Stimulated activated naive CD8-positive, alpha-beta T cell treated with anti-CD3 and anti-CD28 coated beads, Interleukin-15, Interleukin-2, amounts not matched to agents 100 U/mL and 50 U/mL, for 24 hours (primary cell): ENCODE data around the gene ANHX.
"Not testable (repeated sequence)": the region's sequence is repeated elsewhere in the genome, so short reads cannot be mapped to it uniquely, and the experiment has no call there.

Experiments used
- ATAC-seq: fragments of 150-1000 bp; cut with Tn5 transposase; one replicate; pipeline ENCODE4 v1.10.0; 2021
- DNase-seq: peaks from one replicate; pipeline ENCODE4 v3.0.0; 2021

The ANHX gene

DNA sequence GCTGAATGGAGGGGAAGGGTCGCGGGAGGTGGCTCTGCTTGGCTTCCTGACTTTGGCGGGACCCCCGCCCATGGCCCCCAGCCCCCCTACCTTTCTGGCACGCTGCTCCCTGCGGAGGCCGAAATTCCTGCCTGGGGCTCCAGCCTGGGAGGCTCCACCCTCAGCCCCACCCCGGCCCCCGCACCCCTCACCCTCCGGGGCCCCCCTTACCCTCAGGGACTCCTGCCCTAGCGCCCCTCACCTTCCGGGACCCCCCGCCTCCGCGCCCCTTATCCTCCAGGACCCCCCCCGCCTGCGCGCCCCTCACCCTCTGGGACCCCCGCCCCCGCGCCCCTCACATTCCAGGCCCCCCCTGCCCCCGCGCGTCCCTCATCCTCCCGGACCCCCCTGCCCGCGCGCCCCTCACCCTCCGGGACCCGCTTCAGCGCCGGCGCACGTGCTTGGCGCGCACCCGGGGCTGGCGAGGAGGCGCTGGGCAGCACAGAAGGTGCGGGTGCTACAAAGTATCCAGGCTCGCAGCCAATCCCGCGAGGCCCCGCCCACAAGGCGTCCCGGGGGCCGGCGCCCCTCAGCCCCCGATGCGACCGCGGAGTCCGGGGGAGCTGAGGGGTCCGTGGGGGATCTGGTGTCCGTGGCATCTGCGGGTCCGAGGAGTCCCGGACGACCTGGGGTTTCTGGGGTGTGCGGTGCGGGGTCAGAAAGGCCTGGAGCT is at the start of gene ANHX:
TSS of gene ANHX (minus strand) at position 477 of the 712 bp plus-strand sequence. CDS start 1,521 bp downstream, outside the sequence.
- ATAC-seq: no peak

DNA sequence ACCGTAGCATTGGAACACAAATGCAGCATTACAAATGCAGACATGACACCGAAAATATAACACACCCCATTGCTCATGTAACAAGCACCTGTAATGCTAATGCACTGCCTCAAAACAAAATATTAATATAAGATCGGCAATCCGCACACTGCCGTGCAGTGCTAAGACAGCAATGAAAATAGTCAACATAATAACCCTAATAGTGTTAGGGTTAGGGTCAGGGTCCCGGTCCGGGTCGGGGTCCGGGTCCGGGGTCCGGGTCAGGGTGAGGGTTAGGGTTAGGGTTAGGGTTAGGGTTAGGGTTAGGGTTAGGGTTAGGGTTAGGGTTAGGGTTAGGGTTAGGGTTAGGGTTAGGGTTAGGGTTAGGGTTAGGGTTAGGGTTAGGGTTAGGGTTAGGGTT is 29.0 kb upstream of the ANHX start:
- DNase-seq, ATAC-seq: not testable (repeated sequence)

More for the DNA sequence above, at the start of gene ANHX:
- DNase-seq: no peak

DNA sequence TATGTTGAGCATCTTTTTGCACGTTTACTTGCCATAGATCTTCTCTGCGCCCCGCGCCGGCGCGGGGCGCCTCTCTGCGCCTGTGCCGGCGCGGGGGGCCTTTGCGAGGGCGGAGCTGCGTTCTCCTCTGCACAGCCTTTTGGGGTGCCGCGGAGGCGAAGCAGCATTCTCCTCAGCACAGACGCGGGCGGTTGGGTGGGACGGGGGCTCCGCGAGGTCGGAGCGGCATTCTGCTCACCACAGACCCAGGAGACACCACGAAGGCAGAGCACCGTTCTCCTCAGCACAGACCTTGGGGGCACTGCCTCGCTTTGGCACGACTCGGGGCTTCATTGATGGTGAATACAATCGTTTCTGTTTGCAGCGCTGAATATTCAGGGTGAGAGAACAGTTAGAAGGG is 28.5 kb upstream of the ANHX start:
- DNase-seq (no peak), ATAC-seq (no peak)

DNA sequence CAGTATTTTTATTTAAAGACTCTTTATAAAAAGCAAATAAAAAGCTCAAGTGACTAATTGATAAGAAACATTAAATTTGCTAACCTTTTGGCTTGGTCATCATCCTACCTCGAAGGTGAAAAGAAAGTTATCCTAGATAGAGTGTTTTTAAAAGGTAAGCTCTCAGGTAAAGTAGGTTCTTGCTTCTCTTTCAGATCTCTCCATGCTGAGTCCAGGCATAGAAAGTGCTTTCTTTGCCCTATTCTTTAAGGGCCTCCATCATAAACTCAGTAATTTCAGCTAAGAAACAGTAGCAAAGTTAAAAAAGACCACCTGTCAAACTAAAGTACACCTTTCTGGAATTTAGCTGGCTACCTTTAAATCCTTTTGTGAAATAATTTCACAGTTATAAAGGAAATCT is 20.6 kb upstream of the ANHX start:
- no peak for DNase-seq
- ATAC-seq: no peak

DNA sequence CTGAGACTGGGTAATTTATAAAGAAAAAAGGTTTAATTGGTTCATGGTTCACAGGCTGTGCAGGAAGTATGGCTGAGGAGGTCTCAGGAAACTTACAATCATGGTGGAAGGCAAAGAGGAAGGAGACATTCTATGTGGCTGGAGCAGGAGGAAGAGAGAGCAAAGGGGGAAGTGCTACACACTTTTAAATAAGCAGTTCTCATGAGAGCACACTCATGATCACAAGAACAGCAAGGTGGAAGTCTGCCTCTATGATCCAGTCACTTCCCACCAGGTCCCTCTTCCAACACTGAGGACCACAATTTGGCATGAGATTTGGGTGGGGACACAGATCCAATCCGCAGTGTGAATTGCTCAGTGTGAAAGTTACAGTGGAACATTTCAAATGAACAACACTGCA is 20.2 kb upstream of the ANHX start:
- not testable (repeated sequence) for DNase-seq, ATAC-seq

DNA sequence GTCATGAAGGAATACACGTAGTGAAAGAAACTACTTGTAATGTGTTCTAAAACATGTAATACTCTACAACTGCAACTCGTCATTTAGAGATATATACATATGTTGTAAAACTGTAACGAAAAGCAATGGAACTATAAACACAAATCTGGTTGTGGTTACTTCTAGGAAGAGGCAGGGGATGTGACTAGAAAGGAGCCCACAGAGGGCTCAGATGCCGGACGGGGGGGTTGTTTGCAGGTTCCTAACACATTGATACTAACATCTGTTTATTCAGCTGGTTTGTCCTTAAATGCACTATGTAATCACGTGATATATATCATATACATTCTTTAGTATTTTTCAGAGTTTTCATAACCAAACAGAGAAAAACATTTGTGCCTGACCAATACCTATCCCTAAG is 16.1 kb upstream of the ANHX start:
- no peak for ATAC-seq

DNA sequence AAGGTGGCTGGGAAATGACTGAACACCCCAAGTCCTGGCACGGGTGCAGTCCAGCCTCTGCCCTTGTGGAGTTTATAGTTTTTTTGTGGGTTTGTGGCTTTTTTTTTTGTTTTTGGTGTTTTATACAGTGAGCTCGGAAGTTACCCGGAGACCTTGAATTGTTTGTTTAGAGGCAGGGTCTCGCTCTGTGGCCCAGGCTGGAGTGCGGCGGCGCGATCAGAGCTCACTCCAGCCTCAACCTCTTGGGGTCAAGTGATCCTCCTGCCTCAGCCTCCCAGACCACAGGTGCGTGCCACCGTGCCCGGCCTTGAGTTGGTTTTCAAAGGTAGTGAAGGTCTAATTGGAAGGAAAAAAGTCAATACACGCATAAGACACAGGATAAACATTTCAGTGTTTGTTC is 879 bp upstream of the ANHX start:
- ATAC-seq (no peak), DNase-seq (no peak)

More for the DNA sequence above, 16.1 kb upstream of the ANHX start:
- DNase-seq: no peak

DNA sequence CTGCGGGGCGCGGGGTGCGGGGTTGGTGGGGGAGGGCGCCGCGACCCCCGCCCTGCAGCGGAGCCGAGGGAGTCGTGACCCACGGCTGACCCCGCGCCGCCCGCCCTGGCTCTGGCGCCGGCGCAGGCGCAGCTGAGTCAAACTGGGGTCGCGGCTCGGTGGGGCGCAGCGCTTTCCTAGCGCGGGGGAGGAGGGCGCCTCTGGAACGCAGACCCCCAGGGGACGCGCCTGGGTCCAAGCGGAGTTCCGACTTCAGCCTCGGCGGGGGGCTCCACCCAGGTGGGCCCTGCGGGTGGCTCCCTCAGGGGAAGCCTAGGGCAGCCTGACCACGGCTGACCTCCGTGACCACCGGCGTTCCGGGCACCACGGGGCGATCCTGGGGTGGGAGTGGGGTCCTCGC is 467 bp upstream of the ANHX start:
- DNase-seq: no peak
- ATAC-seq: no peak

DNA sequence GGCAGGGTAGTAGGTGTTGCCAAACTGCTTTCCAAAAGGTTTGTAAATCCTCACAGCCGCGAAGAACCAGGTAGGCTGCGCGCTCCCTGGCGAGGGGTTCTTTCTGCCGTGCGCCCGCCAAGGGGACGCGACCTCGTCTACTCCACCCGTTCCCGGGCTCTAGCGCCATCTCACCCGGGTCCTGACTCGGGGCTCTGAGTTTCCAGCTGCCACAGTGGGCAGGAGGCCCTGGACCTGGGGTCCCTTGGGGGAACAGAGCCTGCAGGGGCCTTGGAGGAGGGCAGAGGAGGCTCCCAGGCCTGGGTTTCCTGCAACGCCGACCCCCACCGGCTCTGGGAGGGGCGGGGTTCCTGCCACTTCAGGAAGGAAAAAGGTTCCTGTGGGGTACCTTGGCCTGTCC is 706 bp downstream of the ANHX start:
- ATAC-seq: no peak

DNA sequence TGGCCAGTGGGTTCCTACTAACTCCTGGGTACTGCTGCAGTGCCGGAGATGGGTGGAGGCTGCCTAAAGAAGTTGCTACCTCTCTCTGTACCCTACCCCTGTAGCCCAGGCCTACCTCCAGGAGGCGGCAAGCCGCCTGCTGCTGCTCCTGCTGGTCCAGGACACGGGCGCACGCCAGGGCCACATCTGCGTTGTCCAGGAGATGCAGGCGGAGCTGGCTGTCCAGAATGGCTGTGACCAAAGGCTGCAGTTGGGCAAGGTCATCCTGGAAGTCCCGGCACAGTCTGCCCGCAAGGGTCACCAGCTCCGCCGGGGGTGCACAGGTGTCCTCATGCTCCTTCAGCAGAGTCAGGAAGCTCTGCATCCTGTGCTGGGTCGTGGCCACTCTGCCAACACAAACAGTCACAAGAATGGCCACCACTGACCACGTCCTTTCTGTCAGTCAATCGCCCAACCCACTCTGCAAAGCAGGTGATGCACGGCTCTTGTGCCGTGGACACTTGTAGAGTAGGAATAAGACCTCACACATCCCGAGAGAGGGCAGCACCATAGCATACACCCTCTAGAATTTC is 1.6 kb downstream of the ANHX start:
- ATAC-seq (no peak), DNase-seq (no peak)

More for the DNA sequence above, 706 bp downstream of the ANHX start:
- DNase-seq: no peak

DNA sequence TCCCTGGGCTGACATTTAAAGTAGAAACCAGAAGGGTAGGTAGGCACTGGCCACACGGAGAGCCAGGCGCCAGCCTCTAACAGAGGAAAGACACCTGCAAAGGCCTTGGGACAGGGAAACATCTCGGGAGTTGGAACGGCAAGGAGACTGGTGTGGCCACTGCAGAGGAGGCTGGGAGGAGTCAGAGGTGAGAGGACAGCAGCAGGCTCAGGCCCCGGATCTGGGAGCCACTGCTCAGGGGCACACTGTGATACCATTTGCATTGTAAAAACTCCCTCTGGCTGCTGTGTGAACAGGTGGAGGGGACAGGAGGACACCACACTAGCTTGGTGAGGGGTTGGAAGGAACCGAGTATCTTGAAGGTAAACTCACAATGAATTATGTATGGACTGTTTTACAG is 2.7 kb downstream of the ANHX start:
- ATAC-seq: no peak
- no peak for DNase-seq

DNA sequence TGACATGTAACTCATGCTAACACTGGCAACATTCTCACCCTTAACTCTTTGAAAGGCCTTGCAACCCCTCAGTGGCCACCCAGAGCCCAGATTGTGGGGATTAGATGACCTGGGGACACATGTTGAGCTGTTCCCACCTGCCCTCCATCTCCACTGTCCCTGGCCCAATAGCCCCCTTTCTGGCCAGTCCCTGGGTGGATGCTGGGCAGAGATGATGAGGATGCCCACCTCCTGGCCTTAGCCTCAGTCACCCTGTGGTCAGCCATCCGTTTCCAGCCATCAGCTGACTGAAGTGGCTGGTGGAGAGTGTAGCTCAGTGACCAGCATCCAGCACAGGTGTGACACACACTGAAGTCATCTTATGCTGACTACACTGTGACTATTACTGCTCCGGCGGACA is 4.7 kb downstream of the ANHX start:
- ATAC-seq (no peak), DNase-seq (no peak)

DNA sequence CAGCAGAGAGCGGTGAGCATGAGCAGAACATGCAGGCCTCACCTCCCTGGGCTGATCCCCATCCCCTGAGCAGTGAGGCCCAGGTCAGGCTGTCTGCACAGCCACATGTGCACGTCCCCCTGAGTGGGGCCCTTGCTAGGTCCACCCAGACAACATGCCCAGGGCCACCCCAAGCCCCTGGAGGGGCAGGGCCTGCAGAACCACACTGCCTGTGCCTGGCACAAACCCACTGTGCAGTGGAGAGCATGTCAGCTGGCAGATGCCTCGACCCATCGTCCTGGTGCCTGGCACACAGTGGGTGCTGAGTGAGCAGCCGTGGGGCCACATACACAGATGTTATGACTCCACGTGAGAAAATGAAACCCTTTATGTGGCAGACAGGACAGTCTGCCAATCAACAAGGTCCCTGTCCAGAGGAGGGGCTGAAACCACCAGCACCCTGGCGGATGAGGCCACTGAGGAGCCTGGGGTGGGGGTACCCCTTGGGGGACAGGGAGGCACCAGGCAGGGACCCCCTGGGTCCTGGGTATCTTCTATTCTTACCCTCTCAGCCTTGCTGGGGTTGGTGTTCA is 8.3 kb downstream of the ANHX start:
- no peak for DNase-seq
- ATAC-seq: no peak

DNA sequence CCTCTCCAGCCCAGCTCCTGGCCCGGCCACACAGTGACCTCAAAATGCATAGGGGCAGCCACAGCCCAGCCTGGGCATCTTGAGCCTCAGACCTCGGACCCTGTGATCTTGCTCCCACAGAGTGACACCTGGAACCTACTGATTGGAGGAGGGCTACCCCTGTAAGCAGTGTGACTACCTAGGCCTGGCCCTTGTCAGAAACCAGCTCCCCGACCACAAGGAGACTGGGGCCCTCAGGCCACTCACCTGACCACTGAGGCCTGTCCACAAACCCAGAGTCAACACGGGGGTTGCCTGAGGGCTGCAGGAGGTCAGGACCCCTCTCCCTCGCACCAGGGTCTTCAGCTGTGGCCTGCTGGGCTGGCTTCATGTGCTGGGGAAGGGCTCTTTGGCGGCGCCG is 9.0 kb downstream of the ANHX start:
- no peak for ATAC-seq
- no peak for DNase-seq

DNA sequence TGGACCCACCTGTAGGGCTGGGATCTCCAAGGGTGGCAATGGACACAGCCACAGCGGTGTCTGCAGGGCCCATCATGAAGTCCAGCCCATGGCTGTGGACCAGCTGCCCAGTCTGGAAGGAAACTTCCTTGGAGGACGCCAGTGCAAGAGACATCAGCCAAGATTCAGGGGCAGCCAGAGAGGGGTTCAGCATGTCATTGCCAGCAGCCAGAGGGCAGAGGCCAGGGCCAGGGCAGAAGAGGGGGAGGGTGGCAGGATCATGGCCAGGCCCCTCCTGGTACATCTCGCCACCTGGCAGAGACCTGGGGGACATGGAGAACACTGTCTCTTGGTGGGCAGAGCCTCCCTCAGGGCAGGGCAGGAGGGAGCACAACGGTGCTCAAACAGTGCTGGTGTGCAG is 10.2 kb downstream of the ANHX start:
- ATAC-seq (no peak), DNase-seq (no peak)

DNA sequence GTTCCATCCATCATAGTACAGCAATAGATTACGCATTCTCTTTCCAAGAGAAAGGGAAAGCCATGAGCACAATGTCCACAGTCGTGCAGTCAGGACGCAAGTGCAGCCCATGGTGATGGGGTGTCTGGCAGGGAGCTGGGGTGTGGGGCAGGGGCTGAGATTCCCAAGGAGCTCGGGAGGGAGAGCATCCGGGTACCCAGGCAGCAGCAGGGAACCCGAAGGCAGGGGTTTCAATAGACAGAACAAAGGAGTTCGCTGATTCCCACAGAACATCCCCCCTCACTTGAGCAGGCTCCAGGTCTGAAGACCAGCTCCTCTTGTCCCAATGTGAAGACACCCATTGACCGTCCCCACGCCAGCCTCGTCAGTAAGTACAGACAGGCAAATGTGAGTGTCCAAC is 13.5 kb downstream of the ANHX start:
- ATAC-seq: no peak

DNA sequence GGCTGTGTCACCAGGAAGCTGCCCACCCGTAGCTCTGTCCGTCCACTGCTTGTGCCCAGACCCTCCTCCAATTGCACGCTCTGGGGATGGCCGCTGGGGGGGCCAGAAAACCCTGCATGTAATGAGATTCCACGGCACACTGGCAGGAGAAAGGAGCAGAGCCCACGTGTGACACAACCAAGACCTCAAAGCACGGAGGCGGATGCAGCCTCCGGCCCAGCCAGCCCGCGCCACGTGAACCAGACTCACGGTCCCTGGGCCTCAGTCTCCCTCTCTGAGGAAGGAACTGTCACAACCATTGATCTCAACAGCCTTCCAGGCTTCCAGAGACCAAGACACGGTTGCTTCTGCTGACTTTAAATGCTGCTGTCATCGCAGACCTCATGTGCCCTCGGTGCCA is 14.4 kb downstream of the ANHX start:
- DNase-seq: no peak
- ATAC-seq: no peak

More for the DNA sequence above, 13.5 kb downstream of the ANHX start:
- DNase-seq: no peak

DNA sequence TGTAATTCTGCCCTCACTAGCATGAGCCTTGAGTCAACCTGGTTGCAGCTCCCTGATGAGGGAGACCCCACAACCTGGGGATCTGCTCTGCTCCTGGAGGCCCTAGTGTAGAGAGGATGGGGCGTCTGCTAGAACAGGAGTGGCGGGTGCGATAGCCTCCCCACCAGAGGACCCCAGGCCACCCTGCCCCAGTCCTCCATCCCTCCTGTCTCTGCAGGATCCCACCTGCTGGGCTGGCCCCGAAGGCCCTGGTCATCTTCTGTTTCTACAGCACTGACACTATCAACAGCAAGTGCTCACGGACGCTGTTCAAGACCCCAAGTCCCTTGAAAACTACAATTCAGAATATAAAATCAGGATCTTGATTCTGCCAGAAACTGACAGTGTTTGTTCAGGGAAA is 15.2 kb downstream of the ANHX start:
- ATAC-seq (no peak), DNase-seq (no peak)

DNA sequence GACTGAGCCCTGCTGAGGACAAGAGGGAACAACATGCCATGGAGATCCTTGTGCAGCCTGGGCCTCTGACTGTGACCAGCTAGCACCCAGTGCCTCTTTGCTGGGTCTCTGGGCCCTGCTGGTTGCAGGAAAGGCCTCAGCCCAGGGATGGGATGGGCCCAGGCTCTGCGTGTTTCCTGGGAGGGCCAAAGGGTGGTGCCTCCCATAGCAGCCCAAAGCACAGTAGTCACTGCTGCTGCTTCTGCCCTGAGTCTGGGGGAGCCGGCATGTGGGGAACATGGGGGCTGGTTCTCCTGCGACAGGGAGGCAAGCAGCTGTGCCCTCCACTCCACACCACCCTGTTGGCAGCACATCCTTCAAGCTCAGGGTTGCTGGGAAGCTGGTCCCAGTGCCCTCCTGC is 18.5 kb downstream of the ANHX start:
- ATAC-seq: no peak
- DNase-seq: no peak

DNA sequence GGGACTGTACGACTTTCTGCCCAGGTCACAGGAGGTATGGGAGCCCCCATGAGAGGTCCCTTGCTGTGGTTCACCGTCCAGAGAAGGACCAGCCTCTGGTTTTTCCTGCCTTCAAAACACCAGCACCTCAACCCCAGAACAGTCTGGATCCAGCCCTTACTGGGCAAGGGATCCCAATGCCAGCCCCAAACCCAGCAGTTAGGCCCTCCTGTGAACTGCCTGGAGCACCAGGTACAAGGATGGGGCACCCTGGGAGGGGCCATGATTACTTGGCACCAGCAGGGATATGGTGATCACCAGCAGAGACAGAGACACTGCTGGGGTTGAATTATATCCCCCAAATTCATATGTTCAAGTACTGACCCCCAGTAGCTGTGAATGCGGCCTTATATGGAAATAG is 20.0 kb downstream of the ANHX start:
- ATAC-seq: no peak

DNA sequence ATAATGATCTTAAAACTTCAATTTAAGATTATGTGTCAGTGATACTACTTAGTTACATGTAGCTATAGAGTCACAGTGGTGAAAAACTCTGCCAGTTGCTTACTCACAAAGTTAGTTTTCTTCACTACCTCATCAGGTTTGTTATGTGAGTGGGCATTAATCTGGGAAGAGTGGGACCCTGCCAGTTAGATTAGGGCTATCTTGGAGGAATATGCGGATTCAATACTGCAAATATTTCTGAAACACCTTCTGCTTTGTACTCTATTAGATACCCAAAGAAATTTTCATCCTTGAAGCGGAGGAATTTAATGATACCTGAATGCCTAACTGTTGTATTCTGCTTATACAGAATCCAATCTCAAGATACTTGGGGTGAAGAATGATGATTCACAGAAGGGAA is 29.3 kb downstream of the ANHX start:
- ATAC-seq (no peak), DNase-seq (no peak)

More for the DNA sequence above, 20.0 kb downstream of the ANHX start:
- DNase-seq: no peak

DNA sequence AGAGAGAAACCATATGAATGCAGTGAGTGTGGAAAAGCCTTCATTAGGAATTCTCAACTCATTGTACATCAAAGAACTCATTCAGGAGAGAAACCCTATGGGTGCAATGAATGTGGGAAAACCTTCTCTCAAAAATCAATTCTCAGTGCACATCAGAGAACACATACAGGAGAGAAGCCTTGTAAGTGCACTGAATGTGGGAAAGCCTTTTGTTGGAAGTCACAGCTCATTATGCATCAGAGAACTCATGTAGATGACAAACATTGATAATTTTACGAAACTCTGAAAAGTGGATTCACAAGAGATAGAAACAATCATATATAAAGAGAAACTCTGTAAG is 31.4 kb downstream of the ANHX start:
- DNase-seq (no peak), ATAC-seq (no peak)

DNA sequence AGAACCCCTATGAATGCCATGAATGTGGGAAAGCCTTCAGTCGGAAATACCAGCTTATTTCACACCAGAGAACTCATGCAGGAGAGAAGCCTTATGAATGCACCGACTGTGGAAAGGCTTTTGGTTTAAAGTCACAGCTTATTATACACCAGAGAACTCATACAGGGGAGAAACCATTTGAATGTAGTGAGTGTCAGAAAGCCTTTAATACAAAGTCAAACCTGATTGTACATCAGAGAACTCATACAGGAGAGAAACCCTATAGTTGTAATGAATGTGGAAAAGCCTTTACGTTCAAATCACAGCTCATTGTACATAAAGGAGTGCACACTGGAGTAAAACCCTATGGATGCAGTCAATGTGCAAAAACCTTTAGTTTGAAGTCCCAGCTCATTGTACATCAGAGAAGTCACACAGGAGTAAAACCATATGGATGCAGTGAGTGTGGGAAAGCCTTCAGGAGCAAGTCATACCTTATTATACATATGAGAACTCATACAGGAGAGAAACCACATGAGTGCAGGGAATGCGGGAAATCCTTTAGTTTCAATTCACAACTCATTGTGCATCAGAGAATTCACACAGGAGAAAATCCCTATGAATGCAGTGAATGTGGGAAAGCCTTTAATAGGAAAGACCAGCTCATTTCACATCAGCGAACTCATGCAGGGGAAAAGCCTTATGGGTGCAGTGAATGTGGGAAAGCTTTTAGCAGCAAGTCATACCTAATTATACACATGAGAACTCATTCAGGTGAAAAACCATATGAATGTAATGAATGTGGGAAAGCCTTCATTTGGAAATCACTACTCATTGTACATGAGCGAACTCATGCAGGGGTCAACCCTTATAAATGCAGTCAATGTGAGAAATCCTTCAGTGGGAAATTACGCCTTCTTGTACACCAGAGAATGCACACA is 32.1 kb downstream of the ANHX start:
- DNase-seq: no peak
- ATAC-seq: no peak
